GM18499 (cell line): Measurements from ENCODE around the gene PCSK6.

Source experiments
- ATAC-seq: cut with Tn5 transposase; IDR thresholded peaks from one replicate; pipeline ENCODE4 v1.9.1; 2021; ENCODE audit warnings: moderate number of reproducible peaks; ENCODE audit not compliant: insufficient read depth, unreplicated experiment

The PCSK6 gene

GRCh38 chr15:101523560-101523940 lies 34.0 kb upstream of the PCSK6 start:
- ATAC-seq, result no peak

GRCh38 chr15:101522621-101523559 lies 33.4 kb upstream of the PCSK6 start:
- no peak for ATAC-seq

GRCh38 chr15:101522091-101522490 lies 32.6 kb upstream of the PCSK6 start:
- ATAC-seq, result no peak

- no peak for ATAC-seq
Observed at GRCh38 chr15:101521591-101521990, 32.1 kb upstream of the PCSK6 start.

- no peak for ATAC-seq
Observed at GRCh38 chr15:101521069-101521468, 31.6 kb upstream of the PCSK6 start.

GRCh38 chr15:101520395-101520794 lies 30.9 kb upstream of the PCSK6 start:
- ATAC-seq, result no peak

GRCh38 chr15:101517504-101517903 lies 28.0 kb upstream of the PCSK6 start:
- no peak for ATAC-seq

- no peak for ATAC-seq
Observed at GRCh38 chr15:101514318-101514717, 24.8 kb upstream of the PCSK6 start.

GRCh38 chr15:101511717-101512116 lies 22.2 kb upstream of the PCSK6 start:
- no peak for ATAC-seq

GRCh38 chr15:101510212-101511197 lies 21.0 kb upstream of the PCSK6 start:
- ATAC-seq, result no peak

GRCh38 chr15:101509279-101509678 lies 19.8 kb upstream of the PCSK6 start:
- ATAC-seq, result no peak

GRCh38 chr15:101506491-101506890 lies 17.0 kb upstream of the PCSK6 start:
- ATAC-seq, result no peak

- ATAC-seq, result no peak
Observed at GRCh38 chr15:101505610-101506337, 16.3 kb upstream of the PCSK6 start.

- ATAC-seq, result no peak
Observed at GRCh38 chr15:101504866-101505609, 15.5 kb upstream of the PCSK6 start.

- ATAC-seq, result no peak
Observed at GRCh38 chr15:101504373-101504772, 14.9 kb upstream of the PCSK6 start.

GRCh38 chr15:101503296-101503599 lies 13.7 kb upstream of the PCSK6 start:
- no peak for ATAC-seq

GRCh38 chr15:101502572-101503295 lies 13.2 kb upstream of the PCSK6 start:
- ATAC-seq, result no peak

- no peak for ATAC-seq
Observed at GRCh38 chr15:101501703-101502373, 12.3 kb upstream of the PCSK6 start.
